CD4-positive, CD25-positive, alpha-beta regulatory T cell (primary cell): ENCODE data around the gene BTG2. TPM values are rescaled to one million over a fixed set of nuclear protein-coding genes. Genes with fewer than 3 reads are reported as not detected.

Source experiments
- ATAC-seq, 2 donors: fragments of 150-1000 bp; cut with Tn5 transposase; one replicate each; pipeline ENCODE4 v1.10.0; 2021; ENCODE audit warnings: low read depth in 2 of 2, moderate number of reproducible peaks in 2 of 2, moderate library complexity in 1 of 2
- DNase-seq, 3 donors: peaks; one replicate each; pipeline versions ENCODE4 v3.0.0 to v3.0.0-alpha.2; 2012 to 2022; ENCODE audit warnings: mixed read lengths in 1 of 3
- H3K27ac ChIP-seq: one replicate; pipeline ENCODE4 v1.7.0; 2013; ENCODE audit warnings: mild to moderate bottlenecking, low read length; ENCODE audit not compliant: insufficient read depth, poor library complexity, severe bottlenecking
- H3K27me3 ChIP-seq: one replicate; pipeline ENCODE4 v1.7.0; 2013; ENCODE audit warnings: low read length; ENCODE audit not compliant: control insufficient read depth, insufficient read depth
- H3K36me3 ChIP-seq: one replicate; pipeline ENCODE4 v1.7.0; 2013; ENCODE audit warnings: mild to moderate bottlenecking, low read length, moderate library complexity; ENCODE audit not compliant: control insufficient read depth, insufficient read depth
- H3K4me1 ChIP-seq: 2 replicates; pipeline ENCODE4 v1.7.0; 2013; ENCODE audit warnings: mild to moderate bottlenecking, low read length; ENCODE audit not compliant: insufficient read depth, control insufficient read depth, poor library complexity, severe bottlenecking
- H3K4me3 ChIP-seq: one replicate; pipeline ENCODE4 v1.7.0; 2013; ENCODE audit warnings: low read depth, mild to moderate bottlenecking, low read length, moderate library complexity
- H3K9me3 ChIP-seq, 2 experiments: 1 replicate in 1 of 2; 2 replicates in 1 of 2; pipeline ENCODE4 v1.7.0; 2013; ENCODE audit warnings: low read length in 2 of 2, mild to moderate bottlenecking in 1 of 2, moderate library complexity in 1 of 2; ENCODE audit not compliant: control insufficient read depth in 2 of 2
- H3K27ac Mint-ChIP-seq, 3 donors: one replicate each; pipeline ENCODE4 v1.8.0; 2020 to 2022; ENCODE audit warnings: mild to moderate bottlenecking in 3 of 3, mixed read lengths in 3 of 3, moderate library complexity in 2 of 3
- H3K27me3 Mint-ChIP-seq: one replicate; pipeline ENCODE4 v1.8.0; 2022; ENCODE audit warnings: mild to moderate bottlenecking, mixed read lengths
- H3K36me3 Mint-ChIP-seq: one replicate; pipeline ENCODE4 v1.8.0; 2020; ENCODE audit warnings: mixed read lengths
- H3K4me1 Mint-ChIP-seq, 4 donors: one replicate each; pipeline ENCODE4 v1.8.0; 2020 to 2022; ENCODE audit warnings: mixed read lengths in 4 of 4, mild to moderate bottlenecking in 1 of 4
- H3K4me3 Mint-ChIP-seq, 4 donors: one replicate each; pipeline ENCODE4 v1.8.0; 2020 to 2022; ENCODE audit warnings: mild to moderate bottlenecking in 4 of 4, mixed read lengths in 4 of 4, moderate library complexity in 3 of 4
- H3K9me3 Mint-ChIP-seq, 7 donors: one replicate each; pipeline ENCODE4 v1.8.0; 2020 to 2022; ENCODE audit warnings: mixed read lengths in 7 of 7, mild to moderate bottlenecking in 3 of 7, moderate library complexity in 2 of 7
- polyA plus RNA-seq, 4 donors: library from polyadenylated mRNA; unstranded; fragments of 300-500 nt; fragmentation: Illumina TruSeq; gene quantifications; one replicate each; pipeline ENCODE4 v1.2.3, GENCODE V29; 2021
- total RNA-seq: library from RNA; stranded (reverse); gene quantifications from one replicate; pipeline ENCODE4 v1.2.3, GENCODE V29; 2022

The BTG2 gene
- total and polyA plus RNA-seq, 5 donors from 2014 or later, result 153 to 1,002 (median 168) TPM

GRCh38 chr1:203359010-203359571, 53.8 kb downstream of the BTG2 start:
- no peaks in the 10 kb centered on the region for H3K36me3 ChIP-seq
- no peaks in the 10 kb centered on the region for H3K36me3 Mint-ChIP-seq
- H3K4me3 Mint-ChIP-seq, result no peak overlapping the region
- ATAC-seq, result no peak
- H3K9me3 Mint-ChIP-seq, result peaks cover 0 to 7% (median 0%) of the 10 kb centered on the region in 7 donors
- no peak overlapping the region for H3K4me3 ChIP-seq
- H3K4me1 ChIP-seq, result no peaks in the 10 kb centered on the region
- H3K27me3 ChIP-seq, result peaks cover 39% of the 10 kb centered on the region
- no peak overlapping the region for H3K27ac ChIP-seq
- no peak overlapping the region for H3K27ac Mint-ChIP-seq
- no peaks in the 10 kb centered on the region for H3K9me3 ChIP-seq
- H3K4me1 Mint-ChIP-seq, result no peaks in the 10 kb centered on the region
- peaks cover 76% of the 10 kb centered on the region for H3K27me3 Mint-ChIP-seq
- no peak for DNase-seq

Other genes with a start within 250 kb of the BTG2 start
- gene MYOG, start 219.5 kb upstream of the BTG2 start, total RNA-seq, result not detected
- gene MYOG, start 219.5 kb upstream of the BTG2 start, polyA plus RNA-seq, result not detected
- gene ADORA1, start 177.8 kb upstream of the BTG2 start, total RNA-seq, result not detected
- not detected for gene ADORA1, start 177.8 kb upstream of the BTG2 start, polyA plus RNA-seq
- not detected for gene MYBPH, start 129.7 kb upstream of the BTG2 start, total RNA-seq
- not detected for gene MYBPH, start 129.7 kb upstream of the BTG2 start, polyA plus RNA-seq
- not detected for gene CHI3L1, start 118.8 kb upstream of the BTG2 start, total RNA-seq
- not detected for gene CHI3L1, start 118.8 kb upstream of the BTG2 start, polyA plus RNA-seq
- gene CHIT1, start 75.8 kb upstream of the BTG2 start, total RNA-seq, result 0.17 TPM
- gene CHIT1, start 75.8 kb upstream of the BTG2 start, polyA plus RNA-seq, result not detected
- gene FMOD, start 45.6 kb downstream of the BTG2 start, total RNA-seq, result not detected
- not detected for gene FMOD, start 45.6 kb downstream of the BTG2 start, polyA plus RNA-seq
- gene PRELP, start 170.3 kb downstream of the BTG2 start, total RNA-seq, result not detected
- not detected for gene PRELP, start 170.3 kb downstream of the BTG2 start, polyA plus RNA-seq
- not detected for gene OPTC, start 188.6 kb downstream of the BTG2 start, total RNA-seq
- gene OPTC, start 188.6 kb downstream of the BTG2 start, polyA plus RNA-seq, result not detected